Measurements from ENCODE around the gene BIRC7.

BIRC7 gene

GRCh38 chr20:63268671-63269439 is 33.1 kb downstream of the BIRC7 start:
- no peak for DNase-seq

- DNase-seq: no peak
These were observed 34.0 kb downstream of the BIRC7 start for GRCh38 chr20:63269724-63270123.

- DNase-seq: no peak
These were observed 35.1 kb downstream of the BIRC7 start for GRCh38 chr20:63270606-63271325.

- DNase-seq: peak; percentile 87
These were observed 36.7 kb downstream of the BIRC7 start, which contains the start of gene ARFGAP1 for GRCh38 chr20:63272105-63273058. ARFGAP1 (plus strand) TSS chr20:63272813; CDS start chr20:63275581, 2,768 bp downstream.

- no peak for DNase-seq
These were observed 37.4 kb downstream of the BIRC7 start for GRCh38 chr20:63273059-63273579.

GRCh38 chr20:63273635-63274380 is 38.1 kb downstream of the BIRC7 start:
- DNase-seq: peak; percentile 81

- no peak for DNase-seq
These were observed 38.9 kb downstream of the BIRC7 start for GRCh38 chr20:63274381-63275228.

GRCh38 chr20:63275825-63276224 is 40.1 kb downstream of the BIRC7 start:
- no peak for DNase-seq

- no peak for DNase-seq
These were observed 41.3 kb downstream of the BIRC7 start for GRCh38 chr20:63276956-63277355.

GRCh38 chr20:63277466-63278272 is 42.0 kb downstream of the BIRC7 start:
- DNase-seq: no peak

GRCh38 chr20:63278661-63279060 is 43.0 kb downstream of the BIRC7 start:
- DNase-seq: no peak

- no peak for DNase-seq
These were observed 44.2 kb downstream of the BIRC7 start for GRCh38 chr20:63279931-63280330.

GRCh38 chr20:63280371-63280770 is 44.7 kb downstream of the BIRC7 start:
- no peak for DNase-seq

GRCh38 chr20:63280929-63281545 is 45.3 kb downstream of the BIRC7 start:
- no peak for DNase-seq

- no peak for DNase-seq
These were observed 46.3 kb downstream of the BIRC7 start for GRCh38 chr20:63281742-63282665.

- DNase-seq: no peak
These were observed 47.2 kb downstream of the BIRC7 start for GRCh38 chr20:63282946-63283345.

- DNase-seq: no peak
These were observed 47.8 kb downstream of the BIRC7 start for GRCh38 chr20:63283397-63284082.

- no peak for DNase-seq
These were observed 48.4 kb downstream of the BIRC7 start for GRCh38 chr20:63284083-63284440.

Measured in fibroblast of skin of right biceps (primary cell).